Measurements from ENCODE around the gene PSMA6. TPM values are rescaled to one million over a fixed set of nuclear protein-coding genes. Genes with fewer than 3 reads are reported as not detected.
A peak's percentile ranks its signal among the peaks of the same experiment; 100 is the strongest.

Gene PSMA6
- total and polyA plus RNA-seq, 2 of the 13 experiments (the other 11 are each of a cell fraction or from before 2014, with no cell fraction given), result 525 to 1,109 TPM

GRCh38 chr14:35292051-35292769, at the start of gene PSMA6 (continued):
- TF ChIP-seq STAT6 (CRISPR knock-in tag; IDR thresholded peaks at IDR 0.05; ENCODE audit: borderline replicate concordance) (no peak; the same call in none of the 2 replicates), ZNF768 (CRISPR knock-in tag; IDR thresholded peaks at IDR 0.05) (peak; percentile 75), MYC (CRISPR knock-in tag; IDR thresholded peaks at IDR 0.05; ENCODE audit: borderline replicate concordance) (peak; percentile 93; the same call in 1 of the 2 replicates), FIP1L1 (IDR thresholded peaks at IDR 0.05; ENCODE audit: borderline replicate concordance, insufficient read depth, low read depth, low read length) (peak; percentile 98), TBP (CRISPR knock-in tag; IDR thresholded peaks at IDR 0.05) (no peak; the same call in 1 of the 2 replicates), PRDM4 (CRISPR knock-in tag; IDR thresholded peaks at IDR 0.05; ENCODE audit: borderline replicate concordance) (peak; percentile 87), GTF2F1 (IDR thresholded peaks at IDR 0.05; ENCODE audit: low read length) (no peak; the same call in 1 of the 2 replicates), ZFX (CRISPR knock-in tag; IDR thresholded peaks at IDR 0.05; ENCODE audit: low read depth) (peak; percentile 100), ZNF687 (CRISPR knock-in tag; IDR thresholded peaks at IDR 0.05) (peak; percentile 99), AFF4 (CRISPR knock-in tag; IDR thresholded peaks at IDR 0.05) (peak; percentile 67), MTA1 (CRISPR knock-in tag; IDR thresholded peaks at IDR 0.05; ENCODE audit: borderline replicate concordance) (peak; percentile 95; the same call in 1 of the 2 replicates), NONO (IDR thresholded peaks at IDR 0.05) (no peak), NONO (CRISPR knock-in tag; conservative IDR thresholded peaks at IDR 0.05) (peak; percentile 97)
